HCT116 (cell line): ENCODE data around the gene SMAP2. TPM values are rescaled to one million over a fixed set of nuclear protein-coding genes. Genes with fewer than 3 reads are reported as not detected.

Experiments
- ATAC-seq: fragments of 200-7000 bp; cut with Tn5 transposase; 2 replicates; pipeline ENCODE4 v1.9.1; 2020; ENCODE audit warnings: mild to moderate bottlenecking, moderate library complexity
- BruUV-seq: library from RNA; stranded (reverse); fragments of 400-500 nt; replicated peaks from 2 replicates; lab custom pipeline; 2021; lab: Mats Ljungman, UMichigan
- CTCF ChIA-PET: fragments of 300-600 bp; sonication (Branson Sonifier 250); formaldehyde crosslinking; loops from one replicate; lab custom pipeline; 2021; ENCODE audit warnings: antibody characterized with exemption; lab: Charles Lee
- POLR2A ChIA-PET: fragments of 300-600, 350-600 bp; sonication (Branson Sonifier 250); formaldehyde crosslinking; loops from one replicate; lab custom pipeline; 2021; ENCODE audit warnings: antibody characterized with exemption; lab: Charles Lee
- RAD21 ChIA-PET, 2 experiments: fragments of 300-600 bp; sonication (Branson Sonifier 250); formaldehyde crosslinking; loops; one replicate each; lab custom pipeline; 2023; ENCODE audit warnings: low total read pairs in 2 of 2; ENCODE audit not compliant: uncharacterized antibody in 2 of 2, unreplicated experiment in 2 of 2, low non-redundant PET in 1 of 2; lab: Charles Lee
- DNase-seq: peaks from one replicate; pipeline ENCODE4 v3.0.0-alpha.2; 2010; ENCODE audit warnings: low read depth, low spot score
- H2AFZ ChIP-seq: fragments of 200-600 bp; shearing (Covaris generic), sonication (generic); 2 replicates; pipeline ENCODE4 v1.6.1; 2017; ENCODE audit warnings: low read depth, mixed run types, mixed read lengths, antibody characterized with exemption, low read length; ENCODE audit not compliant: poor library complexity, severe bottlenecking
- H3K27ac ChIP-seq: 2 replicates; pipeline ENCODE4 v1.5.1; 2012; ENCODE audit warnings: low read depth, low read length
- H3K27me3 ChIP-seq: fragments of 200-600 bp; sonication (generic); 2 replicates; pipeline ENCODE4 v1.6.1; 2016; ENCODE audit warnings: mixed run types, low read length, mixed read lengths; ENCODE audit not compliant: insufficient read depth
- H3K36me3 ChIP-seq, 2 experiments: fragments of 200-500 bp in 1 of 2; fragments of 200-600 bp in 1 of 2; sonication (Bioruptor generic) in 1 of 2; sonication (generic) in 1 of 2; 2 replicates each; pipeline versions ENCODE4 v1.5.1 to v1.6.1; 2014 to 2016; ENCODE audit warnings: low read length in 2 of 2, inconsistent platforms in 1 of 2, mixed read lengths in 1 of 2, mixed run types in 1 of 2; ENCODE audit not compliant: insufficient read depth in 2 of 2, control insufficient read depth in 1 of 2
- H3K4me1 ChIP-seq, 2 experiments: fragments of 200-600 bp in 1 of 2; sonication (generic) in 1 of 2; 2 replicates each; pipeline versions ENCODE4 v1.5.1 to v1.6.1; 2012 to 2017; ENCODE audit warnings: low read length in 2 of 2, inconsistent platforms in 1 of 2, mild to moderate bottlenecking in 1 of 2, mixed read lengths in 1 of 2, mixed run types in 1 of 2, moderate library complexity in 1 of 2; ENCODE audit not compliant: insufficient read depth in 2 of 2, control insufficient read depth in 1 of 2
- H3K4me2 ChIP-seq: fragments of 200-600 bp; sonication (generic); 2 replicates; pipeline ENCODE4 v1.6.1; 2017; ENCODE audit warnings: mixed run types, low read length, mixed read lengths
- H3K4me3 ChIP-seq, 2 experiments: fragments of 200-600 bp in 1 of 2; sonication (generic) in 1 of 2; replicated peaks in 1 of 2; 2 replicates each; pipeline ENCODE4 v1.5.1; 2011 to 2016; ENCODE audit warnings: low read length in 2 of 2, control low read depth in 1 of 2, low read depth in 1 of 2, mild to moderate bottlenecking in 1 of 2, mixed read lengths in 1 of 2, mixed run types in 1 of 2
- H3K79me2 ChIP-seq: fragments of 200-600 bp; sonication (generic); 2 replicates; pipeline ENCODE4 v1.6.1; 2017; ENCODE audit warnings: mild to moderate bottlenecking, mixed run types, low read length, moderate library complexity, mixed read lengths; ENCODE audit not compliant: insufficient read depth
- H3K9ac ChIP-seq: fragments of 200-600 bp; sonication (generic); 2 replicates; pipeline ENCODE4 v1.6.1; 2016; ENCODE audit warnings: low read length, mixed read lengths
- H3K9me2 ChIP-seq: fragments of 200-600 bp; sonication (generic), shearing (Covaris generic); 2 replicates; pipeline ENCODE4 v1.6.1; 2017; ENCODE audit warnings: mixed run types, mild to moderate bottlenecking, moderate library complexity; ENCODE audit not compliant: insufficient read depth
- H3K9me3 ChIP-seq, 2 experiments: fragments of 200-500 bp in 1 of 2; fragments of 200-600 bp in 1 of 2; sonication (Bioruptor generic) in 1 of 2; sonication (generic) in 1 of 2; 2 replicates each; pipeline ENCODE4 v1.6.1; 2014 to 2017; ENCODE audit warnings: low read length in 2 of 2, mixed read lengths in 2 of 2, inconsistent platforms in 1 of 2, low read depth in 1 of 2, mild to moderate bottlenecking in 1 of 2, mixed run types in 1 of 2, moderate library complexity in 1 of 2; ENCODE audit not compliant: control insufficient read depth in 1 of 2, insufficient read depth in 1 of 2
- H4K20me1 ChIP-seq: fragments of 200-600 bp; sonication (generic), shearing (Covaris generic); 2 replicates; pipeline ENCODE4 v1.6.1; 2017; ENCODE audit warnings: mixed run types, mild to moderate bottlenecking, moderate library complexity; ENCODE audit not compliant: insufficient read depth
- REST ChIP-seq: IDR thresholded peaks from 2 replicates; pipeline ENCODE4 v1.6.1; 2012; ENCODE audit warnings: low read depth
- YY1 ChIP-seq: IDR thresholded peaks from 2 replicates; pipeline ENCODE4 v1.6.1; 2011; ENCODE audit warnings: low read length, low read depth, moderate library complexity, mild to moderate bottlenecking; ENCODE audit not compliant: insufficient replicate concordance; ENCODE audit errors: extremely low read depth
- ZNF274 ChIP-seq: fragments of 200-500 bp; sonication (Bioruptor generic); IDR thresholded peaks from 2 replicates; pipeline ENCODE4 v1.6.1; 2014; ENCODE audit warnings: mild to moderate bottlenecking, low read depth, low read length, inconsistent platforms
- intact Hi-C: fragments of 100-400 bp; cut with micrococcal nuclease; formaldehyde crosslinking; loops from 2 replicates; pipeline ENCODE4 v1.10.0; 2022
- total RNA-seq: library from RNA; stranded (reverse); gene quantifications from one replicate; pipeline ENCODE4 v1.2.1, GENCODE V29; 2021; ENCODE audit not compliant: unreplicated experiment
- TF ChIP-seq, protein P1 (sequence below), 3 experiments: fragments of 200-600 bp in 1 of 3; sonication (generic) in 1 of 3; IDR thresholded peaks in 2 of 3; conservative IDR thresholded peaks in 1 of 3; 2 replicates each; pipeline ENCODE4 v1.5.1; 2012 to 2017; ENCODE audit warnings: low read depth in 2 of 3, low read length in 2 of 3, antibody characterized with exemption in 1 of 3, borderline replicate concordance in 1 of 3, control low read depth in 1 of 3, mild to moderate bottlenecking in 1 of 3, mixed read lengths in 1 of 3, mixed run types in 1 of 3, moderate library complexity in 1 of 3; ENCODE audit not compliant: insufficient read depth in 1 of 3

SMAP2 gene
- total RNA-seq, 1 experiment from 2014 or later = 16.4 TPM

DNA sequence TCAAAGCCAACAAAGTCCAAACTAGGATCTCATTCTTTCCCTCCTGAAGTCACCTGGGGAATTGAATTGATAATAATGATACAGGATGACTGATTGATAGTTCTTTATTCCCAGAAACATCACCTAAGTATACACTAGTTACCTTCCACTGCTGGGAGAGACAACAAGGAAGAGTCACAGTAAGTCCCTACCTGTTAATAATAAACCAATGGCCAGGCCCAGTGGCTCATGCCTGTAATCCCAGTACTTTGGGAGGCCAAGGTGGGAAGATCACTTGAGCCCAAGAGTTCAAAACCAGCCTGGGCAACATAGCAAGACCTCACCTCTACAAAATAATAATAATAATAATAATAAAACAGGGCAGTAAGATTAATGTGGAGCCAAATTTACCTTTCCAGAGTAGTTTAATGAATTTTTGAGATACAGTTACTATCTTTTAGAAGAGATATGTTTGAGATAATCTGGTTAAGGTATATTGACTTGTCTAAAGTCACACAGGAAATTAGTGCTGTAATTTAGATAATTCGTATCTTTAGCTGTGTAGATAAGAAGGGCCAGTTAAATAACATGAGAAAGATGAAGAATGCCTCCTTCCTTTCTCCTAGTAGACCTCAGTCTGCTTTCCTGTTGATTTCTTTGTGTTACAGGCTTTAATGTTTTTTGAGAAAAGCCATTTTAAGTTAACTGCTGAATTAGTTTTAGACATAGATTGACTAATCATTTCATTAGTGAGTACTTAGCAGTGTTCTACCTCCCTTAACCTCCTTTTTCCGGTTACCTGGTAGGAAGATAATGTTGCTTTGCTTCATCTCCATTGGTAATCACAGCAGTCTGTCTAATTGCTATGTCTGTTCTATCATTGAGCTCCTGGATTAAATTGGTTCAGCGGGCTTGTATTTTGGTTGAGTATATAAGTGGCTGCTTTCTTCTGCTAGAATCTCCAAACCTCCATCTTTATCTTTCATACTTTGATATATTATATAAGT, 22.0 kb downstream of the SMAP2 start:
- no peaks in the 10 kb centered on the region for H4K20me1 ChIP-seq
- H3K27ac ChIP-seq = no peak overlapping the region
- no peaks in the 10 kb centered on the region for H3K9me2 ChIP-seq
- TF ChIP-seq YY1 (no peak), REST (no peak), ZNF274 (no peak)
- TF ChIP-seq, protein P1, sequence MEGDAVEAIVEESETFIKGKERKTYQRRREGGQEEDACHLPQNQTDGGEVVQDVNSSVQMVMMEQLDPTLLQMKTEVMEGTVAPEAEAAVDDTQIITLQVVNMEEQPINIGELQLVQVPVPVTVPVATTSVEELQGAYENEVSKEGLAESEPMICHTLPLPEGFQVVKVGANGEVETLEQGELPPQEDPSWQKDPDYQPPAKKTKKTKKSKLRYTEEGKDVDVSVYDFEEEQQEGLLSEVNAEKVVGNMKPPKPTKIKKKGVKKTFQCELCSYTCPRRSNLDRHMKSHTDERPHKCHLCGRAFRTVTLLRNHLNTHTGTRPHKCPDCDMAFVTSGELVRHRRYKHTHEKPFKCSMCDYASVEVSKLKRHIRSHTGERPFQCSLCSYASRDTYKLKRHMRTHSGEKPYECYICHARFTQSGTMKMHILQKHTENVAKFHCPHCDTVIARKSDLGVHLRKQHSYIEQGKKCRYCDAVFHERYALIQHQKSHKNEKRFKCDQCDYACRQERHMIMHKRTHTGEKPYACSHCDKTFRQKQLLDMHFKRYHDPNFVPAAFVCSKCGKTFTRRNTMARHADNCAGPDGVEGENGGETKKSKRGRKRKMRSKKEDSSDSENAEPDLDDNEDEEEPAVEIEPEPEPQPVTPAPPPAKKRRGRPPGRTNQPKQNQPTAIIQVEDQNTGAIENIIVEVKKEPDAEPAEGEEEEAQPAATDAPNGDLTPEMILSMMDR (IDR thresholded peaks at IDR 0.05 in 2 of 3, conservative IDR thresholded peaks at IDR 0.05 in 1 of 3; ENCODE audit: borderline replicate concordance in 1 of 3, insufficient read depth in 1 of 3, low read depth in 2 of 3, low read length in 2 of 3) = no peak
- no peaks in the 10 kb centered on the region for H3K36me3 ChIP-seq
- H3K9me3 ChIP-seq = no peaks in the 10 kb centered on the region
- CTCF ChIA-PET = no interaction called here
- no TSS peak for BruUV-seq
- POLR2A ChIA-PET = no interaction called here
- no peaks in the 10 kb centered on the region for H3K27me3 ChIP-seq
- intact Hi-C loops = no loop called here
- H3K4me3 ChIP-seq = no peak overlapping the region
- H3K4me1 ChIP-seq = no peaks in the 10 kb centered on the region
- H3K4me2 ChIP-seq = no peak overlapping the region
- H3K79me2 ChIP-seq = no peaks in the 10 kb centered on the region
- DNase-seq = no peak
- RAD21 ChIA-PET = no interaction called here
- ATAC-seq = no peak
- H3K9ac ChIP-seq = no peak overlapping the region
- H2AFZ ChIP-seq = no peak overlapping the region
